Activated CD4-positive, alpha-beta memory T cell treated with anti-CD3 and anti-CD28 coated beads, Interleukin-2, amount 10 ng/mL, durations not matched to agents 7 days and 5 days (primary cell): ENCODE results near the gene IGSF8. TPM values are rescaled to one million over a fixed set of nuclear protein-coding genes. Genes with fewer than 3 reads are reported as not detected.
"Not testable (repeated sequence)": the region's sequence is repeated elsewhere in the genome, so short reads cannot be mapped to it uniquely, and the experiment has no call there.

Source experiments
- CTCF ChIA-PET: fragments of 350-600 bp; sonication (Branson Sonifier 250); formaldehyde crosslinking; loops from one replicate; lab custom pipeline; 2021; ENCODE audit warnings: antibody characterized with exemption, inconsistent platforms; lab: Charles Lee
- POLR2A ChIA-PET: fragments of 350-600 bp; sonication (Branson Sonifier 250); formaldehyde crosslinking; loops from one replicate; lab custom pipeline; 2021; ENCODE audit warnings: antibody characterized with exemption; lab: Charles Lee
- DNase-seq: peaks from one replicate; pipeline ENCODE4 v3.0.0-alpha.2; 2020
- H3K27ac Mint-ChIP-seq: one replicate; pipeline ENCODE4 v1.8.0; 2021; ENCODE audit warnings: mild to moderate bottlenecking, mixed read lengths
- H3K27me3 Mint-ChIP-seq: one replicate; pipeline ENCODE4 v1.8.0; 2021; ENCODE audit warnings: mixed read lengths
- H3K36me3 Mint-ChIP-seq: one replicate; pipeline ENCODE4 v1.8.0; 2021; ENCODE audit warnings: low read depth, mixed read lengths
- H3K4me1 Mint-ChIP-seq: one replicate; pipeline ENCODE4 v1.8.0; 2021; ENCODE audit warnings: mixed read lengths
- H3K4me3 Mint-ChIP-seq: one replicate; pipeline ENCODE4 v1.8.0; 2021; ENCODE audit warnings: mild to moderate bottlenecking, mixed read lengths
- H3K9me3 Mint-ChIP-seq: one replicate; pipeline ENCODE4 v1.8.0; 2021; ENCODE audit warnings: mixed read lengths
- total RNA-seq, 2 experiments: library from RNA; stranded (reverse); gene quantifications; one replicate each; pipeline ENCODE4 v1.2.3, GENCODE V29; 2021

IGSF8 gene
- total RNA-seq, 2 experiments from 2014 or later, result 30.5 to 31.6 TPM

DNA sequence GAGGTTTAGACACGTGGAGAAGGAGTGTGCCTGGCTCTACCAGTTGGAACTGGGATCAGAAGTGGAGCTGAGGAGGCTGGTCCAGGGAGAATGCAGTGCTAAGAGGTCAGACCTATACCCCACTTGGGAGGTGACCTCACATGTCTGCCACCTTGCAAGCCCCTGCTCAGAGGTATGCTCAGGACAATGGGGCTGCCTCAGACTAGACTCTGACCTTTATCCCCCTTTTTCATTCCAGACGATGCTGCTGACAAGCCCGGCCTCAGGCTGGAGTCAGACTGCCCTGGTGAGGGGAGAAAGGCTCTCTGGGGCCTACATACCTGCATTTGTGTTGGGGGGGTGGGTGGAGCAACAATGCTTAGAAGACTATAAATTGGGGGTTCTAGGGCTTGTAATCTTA is 33.7 kb downstream of the IGSF8 start:
- Mint-ChIP-seq H3K27ac (no peak overlapping the region), H3K4me3 (no peak overlapping the region), H3K9me3 (no peaks in the 10 kb centered on the region), H3K36me3 (no peaks in the 10 kb centered on the region), H3K4me1 (peaks cover 2% of the 10 kb centered on the region), H3K27me3 (peaks cover 40% of the 10 kb centered on the region)
- no peak for DNase-seq
- ChIA-PET CTCF (interaction anchor here (2.2 to 3.9 kb wide), 2 partner anchors 14 to 18 kb away, joined by 12 to 30 read pairs; no protein-coding TSS in a partner anchor), POLR2A (no interaction called here)

- H3K27ac Mint-ChIP-seq, result no peak overlapping the region
- DNase-seq, result no peak
- no peaks in the 10 kb centered on the region for H3K36me3 Mint-ChIP-seq
- H3K9me3 Mint-ChIP-seq, result no peaks in the 10 kb centered on the region
- H3K4me1 Mint-ChIP-seq, result no peaks in the 10 kb centered on the region
- H3K27me3 Mint-ChIP-seq, result peaks cover 38% of the 10 kb centered on the region
- CTCF ChIA-PET, result interaction anchor here (2.2 to 3.9 kb wide), 2 partner anchors 14 to 18 kb away, joined by 12 to 30 read pairs; no protein-coding TSS in a partner anchor
- H3K4me3 Mint-ChIP-seq, result no peak overlapping the region
- POLR2A ChIA-PET, result no interaction called here
These were observed 34.3 kb downstream of the IGSF8 start for GRCh38 chr1:160064164-160064563.

DNA sequence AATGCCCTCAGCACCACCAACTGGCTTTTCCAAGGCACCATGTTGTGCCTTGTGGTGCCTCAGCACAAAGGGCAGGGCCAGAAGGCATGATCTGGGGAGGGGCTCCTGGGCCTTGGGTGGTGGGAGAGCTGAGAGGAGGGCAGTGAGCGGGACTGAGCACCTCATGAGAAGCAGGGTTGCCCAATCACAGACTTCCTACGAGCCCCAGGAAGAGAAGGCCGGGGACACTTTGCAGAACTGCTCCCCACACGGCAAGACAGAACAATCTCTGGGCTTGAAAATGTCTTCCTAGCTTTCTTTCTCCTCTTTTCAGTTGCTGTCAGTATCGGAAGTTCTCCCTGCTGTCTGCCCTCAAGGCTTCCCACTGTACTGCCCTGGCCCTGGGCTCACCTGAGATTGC is 35.2 kb downstream of the IGSF8 start:
- H3K4me3 Mint-ChIP-seq, result no peak overlapping the region
- H3K4me1 Mint-ChIP-seq, result no peaks in the 10 kb centered on the region
- no peaks in the 10 kb centered on the region for H3K9me3 Mint-ChIP-seq
- DNase-seq, result no peak
- H3K27ac Mint-ChIP-seq, result no peak overlapping the region
- ChIA-PET CTCF (interaction anchor here (1.3 to 3.9 kb wide), 3 partner anchors 15 to 22 kb away, joined by 5 to 30 read pairs (median 12); no protein-coding TSS in a partner anchor), POLR2A (no interaction called here)
- peaks cover 35% of the 10 kb centered on the region for H3K27me3 Mint-ChIP-seq
- H3K36me3 Mint-ChIP-seq, result no peaks in the 10 kb centered on the region

DNA sequence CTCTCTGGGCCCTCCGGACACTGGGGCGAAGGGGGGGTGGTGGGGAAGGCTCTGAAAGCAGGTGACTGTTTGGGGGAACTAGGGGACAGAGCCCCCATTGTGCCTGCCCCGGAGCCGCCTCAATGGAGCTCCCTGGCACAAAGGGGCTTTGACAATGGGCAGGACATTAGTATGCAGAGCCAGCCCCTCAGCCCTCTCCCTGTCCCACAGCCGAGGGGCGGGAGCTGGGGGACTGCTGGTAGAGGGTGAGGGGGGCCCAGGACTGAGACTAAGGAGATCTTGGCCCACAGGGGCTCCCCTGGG is 36.2 kb downstream of the IGSF8 start:
- Mint-ChIP-seq H3K9me3 (no peaks in the 10 kb centered on the region), H3K36me3 (no peaks in the 10 kb centered on the region), H3K4me3 (no peak overlapping the region), H3K27me3 (peaks cover 30% of the 10 kb centered on the region), H3K4me1 (no peaks in the 10 kb centered on the region), H3K27ac (no peak overlapping the region)
- POLR2A ChIA-PET, result no interaction called here
- no peak for DNase-seq
- CTCF ChIA-PET, result interaction anchor here (1.3 to 3.9 kb wide), 2 partner anchors 16 to 23 kb away, joined by 5 to 30 read pairs; no protein-coding TSS in a partner anchor

DNA sequence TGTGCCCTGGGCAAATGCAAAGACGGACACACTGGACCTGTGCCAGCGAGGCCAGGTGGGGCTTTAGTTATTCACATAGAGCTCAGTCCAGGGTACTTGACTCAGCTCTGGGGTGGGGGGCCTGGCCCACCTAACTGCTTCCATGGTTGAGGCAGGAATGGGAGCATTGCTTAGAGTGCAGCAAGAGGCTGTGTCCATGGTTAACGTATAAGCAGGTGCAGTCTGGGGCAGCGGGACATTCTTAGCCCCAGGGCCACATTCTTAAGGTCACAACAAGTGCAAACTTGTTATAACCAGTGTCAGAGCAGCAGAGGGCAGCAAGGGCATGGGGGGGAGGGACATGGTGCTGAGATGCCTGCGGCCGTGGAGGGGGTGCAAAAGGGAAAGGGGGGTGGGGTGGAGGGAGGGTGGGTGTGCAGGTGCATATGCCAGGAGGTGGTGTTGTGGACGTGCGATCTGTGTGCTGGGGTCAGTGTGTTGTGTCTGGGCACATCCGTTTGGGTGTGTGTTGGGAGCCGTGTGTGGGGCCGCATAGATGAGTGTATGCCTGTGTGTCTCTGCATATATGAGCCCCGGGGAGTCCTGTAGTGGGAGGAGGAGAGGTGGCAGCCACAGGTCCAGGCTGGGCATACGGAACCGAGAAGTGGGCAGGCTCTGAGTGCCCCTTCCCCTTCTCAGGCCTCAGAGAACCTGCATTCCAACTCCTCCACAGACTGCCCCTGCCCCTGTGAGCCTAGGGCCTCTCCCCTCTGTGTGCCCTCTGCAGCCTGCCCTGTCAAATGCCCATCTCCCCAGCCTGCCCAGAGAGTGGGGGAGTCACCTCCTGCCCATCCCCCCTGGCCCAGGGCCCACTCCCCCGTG is 36.8 kb downstream of the IGSF8 start:
- H3K36me3 Mint-ChIP-seq, result no peaks in the 10 kb centered on the region
- H3K9me3 Mint-ChIP-seq, result no peaks in the 10 kb centered on the region
- POLR2A ChIA-PET, result no interaction called here
- CTCF ChIA-PET, result interaction anchor here (1.9 to 3.9 kb wide), 2 partner anchors 16 to 17 kb away, joined by 8 to 30 read pairs; no protein-coding TSS in a partner anchor
- no peak overlapping the region for H3K27ac Mint-ChIP-seq
- no peaks in the 10 kb centered on the region for H3K4me1 Mint-ChIP-seq
- no peak for DNase-seq
- H3K4me3 Mint-ChIP-seq, result no peak overlapping the region
- H3K27me3 Mint-ChIP-seq, result peaks cover 30% of the 10 kb centered on the region

DNA sequence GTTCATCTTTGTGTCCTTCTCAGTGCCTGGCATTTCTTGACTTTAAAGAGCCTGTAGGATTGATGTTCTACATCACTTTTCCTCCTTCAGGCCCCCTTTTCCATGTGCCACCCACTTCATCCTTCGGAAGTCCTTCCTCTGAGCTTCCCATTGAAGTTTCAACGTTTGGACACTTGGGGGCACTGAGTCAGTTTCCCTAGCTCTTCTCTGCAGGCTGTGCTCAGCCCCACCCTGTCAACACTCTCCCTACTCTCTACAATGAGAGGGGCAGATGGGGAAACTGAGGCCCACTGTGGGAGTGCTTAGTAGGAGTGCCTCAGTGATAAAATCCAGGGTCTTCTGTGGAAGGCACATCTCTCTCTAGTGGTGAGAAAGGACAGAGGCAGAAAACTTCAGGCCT is 40.3 kb downstream of the IGSF8 start:
- CTCF ChIA-PET, result interaction anchor here (1.2 to 2.1 kb wide), 4 partner anchors 11 to 29 kb away, joined by 3 to 11 read pairs (median 6); no protein-coding TSS in a partner anchor
- no peaks in the 10 kb centered on the region for H3K4me1 Mint-ChIP-seq
- no peaks in the 10 kb centered on the region for H3K9me3 Mint-ChIP-seq
- POLR2A ChIA-PET, result no interaction called here
- H3K27me3 Mint-ChIP-seq, result peaks cover 38% of the 10 kb centered on the region
- no peak overlapping the region for H3K4me3 Mint-ChIP-seq
- H3K27ac Mint-ChIP-seq, result no peak overlapping the region
- no peak for DNase-seq
- H3K36me3 Mint-ChIP-seq, result no peaks in the 10 kb centered on the region

GRCh38 chr1:160056648-160057169 is 41.7 kb downstream of the IGSF8 start:
- H3K4me3 Mint-ChIP-seq, result no peak overlapping the region
- H3K36me3 Mint-ChIP-seq, result no peaks in the 10 kb centered on the region
- CTCF ChIA-PET, result interaction anchor here (0.5 to 2.1 kb wide), 2 partner anchors 21 to 347 kb away, joined by 3 to 11 read pairs; no protein-coding TSS in a partner anchor
- POLR2A ChIA-PET, result no interaction called here
- no peak for DNase-seq
- peaks cover 45% of the 10 kb centered on the region for H3K27me3 Mint-ChIP-seq
- H3K27ac Mint-ChIP-seq, result no peak overlapping the region
- no peaks in the 10 kb centered on the region for H3K4me1 Mint-ChIP-seq
- H3K9me3 Mint-ChIP-seq, result no peaks in the 10 kb centered on the region

DNA sequence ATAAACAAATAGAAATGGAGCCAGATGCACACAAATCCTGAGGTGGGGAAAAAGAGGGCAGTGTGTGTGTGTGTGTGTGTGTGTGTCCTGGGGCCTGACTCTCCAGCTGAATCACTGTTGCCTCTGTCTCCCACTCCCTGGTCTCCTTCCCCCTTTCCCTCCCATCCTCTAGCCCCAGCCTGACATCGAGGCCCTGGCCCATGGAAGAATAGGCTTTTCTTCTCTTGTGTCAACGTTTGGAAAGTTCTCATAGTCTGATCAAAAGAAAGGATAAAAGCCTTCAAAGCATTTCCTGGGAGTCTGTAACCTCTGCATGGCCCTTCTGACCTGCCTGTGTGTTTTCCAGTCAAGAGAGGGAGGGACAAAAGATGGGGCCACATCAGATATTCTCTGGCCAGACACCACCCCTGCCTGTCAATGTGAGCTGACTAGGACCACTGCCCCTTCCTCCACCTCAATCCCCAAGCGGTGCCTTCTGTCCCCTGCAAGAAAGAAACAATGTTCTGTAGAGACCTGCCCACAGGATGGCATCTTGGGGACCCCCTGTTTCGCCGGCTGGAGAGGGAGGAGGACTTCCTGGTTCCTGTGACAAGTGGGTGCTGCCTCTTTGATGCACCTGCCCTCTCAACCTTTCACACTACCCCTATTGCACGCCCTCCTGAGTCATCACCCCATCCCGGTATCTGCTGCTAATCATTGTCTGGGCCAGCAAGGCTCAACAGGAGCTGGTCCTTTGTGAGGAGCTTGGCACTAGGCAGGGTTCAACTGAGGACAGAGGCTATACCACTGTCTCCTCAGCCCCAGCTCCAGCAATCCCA is 44.7 kb downstream of the IGSF8 start:
- no peak for DNase-seq
- no peak overlapping the region for H3K27ac Mint-ChIP-seq
- H3K36me3 Mint-ChIP-seq, result no peaks in the 10 kb centered on the region
- no peak overlapping the region for H3K4me3 Mint-ChIP-seq
- peaks cover 49% of the 10 kb centered on the region for H3K27me3 Mint-ChIP-seq
- no peaks in the 10 kb centered on the region for H3K4me1 Mint-ChIP-seq
- H3K9me3 Mint-ChIP-seq, result no peaks in the 10 kb centered on the region
- POLR2A ChIA-PET, result no interaction called here
- CTCF ChIA-PET, result interaction anchor here (1.7 to 5.7 kb wide), 2 partner anchors 7 to 25 kb away, joined by 6 to 27 read pairs; no protein-coding TSS in a partner anchor

DNA sequence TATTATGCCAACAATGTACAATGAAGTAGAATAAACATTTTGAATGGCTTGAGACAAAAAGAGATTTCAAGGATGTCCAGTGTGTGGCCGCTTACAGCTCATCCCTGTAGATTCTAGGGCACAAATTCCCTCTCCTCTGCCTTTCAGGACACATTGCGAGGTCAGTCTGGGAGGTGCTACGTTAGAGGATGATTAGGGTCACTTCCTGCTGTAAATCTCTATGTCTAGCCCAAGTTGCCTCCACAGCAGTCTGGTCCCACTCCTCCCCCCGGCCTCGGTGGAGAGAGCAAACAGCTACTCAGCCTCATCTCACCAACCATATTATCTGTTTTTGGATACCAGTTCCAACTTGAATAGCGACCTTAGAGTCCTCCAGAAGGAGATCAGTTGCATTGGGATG is 45.5 kb downstream of the IGSF8 start:
- H3K27ac Mint-ChIP-seq, result no peak overlapping the region
- no peak overlapping the region for H3K4me3 Mint-ChIP-seq
- POLR2A ChIA-PET, result no interaction called here
- no peaks in the 10 kb centered on the region for H3K4me1 Mint-ChIP-seq
- H3K27me3 Mint-ChIP-seq, result peaks cover 48% of the 10 kb centered on the region
- H3K9me3 Mint-ChIP-seq, result no peaks in the 10 kb centered on the region
- CTCF ChIA-PET, result interaction anchor here (0.5 to 5.7 kb wide), 3 partner anchors 25 to 1295 kb away, joined by 3 to 27 read pairs (median 11); no protein-coding TSS in a partner anchor
- DNase-seq, result no peak
- H3K36me3 Mint-ChIP-seq, result no peaks in the 10 kb centered on the region

DNA sequence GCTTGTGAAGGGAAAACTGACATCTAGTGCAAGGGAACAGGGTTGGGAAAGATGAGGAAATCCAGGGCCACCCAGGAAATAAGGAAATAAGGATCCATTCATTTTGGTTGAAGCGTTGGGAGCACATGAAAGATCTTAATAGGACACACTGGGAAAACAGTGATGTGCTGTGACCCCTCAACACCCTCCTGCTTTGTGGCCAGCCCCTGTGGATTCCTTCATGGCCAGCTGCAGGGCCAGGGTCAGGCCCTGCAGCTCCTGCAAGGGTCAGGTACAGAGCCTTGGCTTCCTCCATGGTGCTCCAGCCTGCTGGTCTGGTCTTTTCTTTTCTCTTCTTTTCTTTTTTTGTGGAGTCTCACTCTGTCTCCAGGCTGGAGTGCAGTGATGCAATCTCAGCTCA is 47.8 kb downstream of the IGSF8 start:
- Mint-ChIP-seq H3K27ac (no peak overlapping the region), H3K4me3 (no peak overlapping the region), H3K36me3 (no peaks in the 10 kb centered on the region), H3K27me3 (peaks cover 44% of the 10 kb centered on the region), H3K4me1 (peaks cover 12% of the 10 kb centered on the region), H3K9me3 (no peaks in the 10 kb centered on the region)
- ChIA-PET POLR2A (no interaction called here), CTCF (interaction anchor here (0.6 to 5.7 kb wide), 3 partner anchors 28 to 325 kb away, joined by 3 to 27 read pairs (median 11); no protein-coding TSS in a partner anchor)
- DNase-seq, result no peak

GRCh38 chr1:160050182-160050581 is 48.2 kb downstream of the IGSF8 start:
- H3K27ac Mint-ChIP-seq, H3K9me3 Mint-ChIP-seq, DNase-seq, H3K36me3 Mint-ChIP-seq, H3K4me3 Mint-ChIP-seq, POLR2A ChIA-PET: not testable (repeated sequence)
- peaks cover 12% of the 10 kb centered on the region for H3K4me1 Mint-ChIP-seq
- H3K27me3 Mint-ChIP-seq, result peaks cover 47% of the 10 kb centered on the region
- CTCF ChIA-PET, result interaction anchor here (0.6 to 5.7 kb wide), 3 partner anchors 28 to 325 kb away, joined by 3 to 27 read pairs (median 11); no protein-coding TSS in a partner anchor

GRCh38 chr1:160049101-160049500 is 49.3 kb downstream of the IGSF8 start:
- Mint-ChIP-seq H3K27me3 (peaks cover 49% of the 10 kb centered on the region), H3K36me3 (no peaks in the 10 kb centered on the region), H3K4me1 (peaks cover 12% of the 10 kb centered on the region), H3K4me3 (no peak overlapping the region), H3K27ac (no peak overlapping the region), H3K9me3 (no peaks in the 10 kb centered on the region)
- ChIA-PET CTCF (interaction anchor here (1.3 kb wide), 1 partner anchor 36 kb away, joined by 6 read pairs; no protein-coding TSS in a partner anchor), POLR2A (no interaction called here)
- DNase-seq, result no peak
